ENCODE results near the gene ARG1. TPM values are rescaled to one million over a fixed set of nuclear protein-coding genes. Genes with fewer than 3 reads are reported as not detected.

The ARG1 gene
- total and polyA plus RNA-seq, 4 donors: 238 to 1,194 (median 883) TPM

- peak overlapping the region in 1 of 2 donors; percentile 16 for H3K9ac ChIP-seq (ENCODE audit: low read depth in 1 of 2, low read length in 2 of 2)
Observed at GRCh38 chr6:131555992-131556391, 17.0 kb upstream of the ARG1 start.

More at GRCh38 chr6:131555992-131556391, 17.0 kb upstream of the ARG1 start:
- Histone ChIP-seq H3K9me3 (ENCODE audit: control insufficient read depth in 4 of 4, low read length in 3 of 4) (no peaks in the 10 kb centered on the region), H3K27ac (ENCODE audit: low read depth in 1 of 2, low read length in 2 of 2) (peak overlapping the region; percentile 56 to 64), H3K4me3 (ENCODE audit: low read depth in 1 of 3, low read length in 3 of 3) (no peak overlapping the region), H3K27me3 (ENCODE audit: control insufficient read depth in 4 of 4, insufficient read depth in 4 of 4, low read length in 3 of 4) (no peaks in the 10 kb centered on the region), H3K36me3 (ENCODE audit: control insufficient read depth in 4 of 4, insufficient read depth in 3 of 4, low read depth in 1 of 4, low read length in 3 of 4) (no peaks in the 10 kb centered on the region), H3K4me1 (ENCODE audit: control insufficient read depth in 4 of 4, insufficient read depth in 4 of 4, low read length in 3 of 4) (peaks cover 5 to 26% (median 14%) of the 10 kb centered on the region in 4 donors)
- DNase-seq (ENCODE audit: low spot score): no peak
- peak; percentile 93 for TF ChIP-seq SP1 (IDR thresholded peaks at IDR 0.05)
- TF ChIP-seq RXRA (IDR thresholded peaks at IDR 0.05): peak; percentile 69 to 85
- TF ChIP-seq ZBTB33 (IDR thresholded peaks at IDR 0.05): peak; percentile 81
- TF ChIP-seq CTCF (IDR thresholded peaks at IDR 0.05; ENCODE audit: low read depth, low read length, missing input control): no peak
- peak; percentile 83 for TF ChIP-seq HNF4G (IDR thresholded peaks at IDR 0.05)
- peak; percentile 66 for TF ChIP-seq MAX (IDR thresholded peaks at IDR 0.05)
- TF ChIP-seq HNF4A (conservative IDR thresholded peaks at IDR 0.05): peak; percentile 84 to 97
- TF ChIP-seq EGR1 (IDR thresholded peaks at IDR 0.05; ENCODE audit: low read depth in 2 of 2): peak in 1 of 2 donors; percentile 29
- no peak for TF ChIP-seq NR2F2 (IDR thresholded peaks at IDR 0.05)
- peak; percentile 92 for TF ChIP-seq FOXA1 (IDR thresholded peaks at IDR 0.05)
- TF ChIP-seq GABPA (IDR thresholded peaks at IDR 0.05 in 1 of 2, conservative IDR thresholded peaks at IDR 0.05 in 1 of 2): no peak
- TF ChIP-seq REST (IDR thresholded peaks at IDR 0.05): peak; percentile 90
- peak; percentile 89 for TF ChIP-seq FOXA2 (IDR thresholded peaks at IDR 0.05)
- TF ChIP-seq YY1 (IDR thresholded peaks at IDR 0.05): peak; percentile 91
- TF ChIP-seq RAD21 (IDR thresholded peaks at IDR 0.05): peak; percentile 46 to 51
- TF ChIP-seq ATF3 (IDR thresholded peaks at IDR 0.05): peak; percentile 37
- peak; percentile 55 for TF ChIP-seq TAF1 (conservative IDR thresholded peaks at IDR 0.05)
- peak; percentile 62 to 67 for TF ChIP-seq JUND (IDR thresholded peaks at IDR 0.05)

Data from liver (tissue), 9 donors.